ENCODE measurements around the gene ANKRD40. TPM values are rescaled to one million over a fixed set of nuclear protein-coding genes. Genes with fewer than 3 reads are reported as not detected.

Gene ANKRD40
- total and polyA plus RNA-seq, 9 of the 15 experiments (the other 6 are each of a cell fraction or from before 2014, with no cell fraction given), result 9.0 to 28.9 (median 27.7) TPM

DNA sequence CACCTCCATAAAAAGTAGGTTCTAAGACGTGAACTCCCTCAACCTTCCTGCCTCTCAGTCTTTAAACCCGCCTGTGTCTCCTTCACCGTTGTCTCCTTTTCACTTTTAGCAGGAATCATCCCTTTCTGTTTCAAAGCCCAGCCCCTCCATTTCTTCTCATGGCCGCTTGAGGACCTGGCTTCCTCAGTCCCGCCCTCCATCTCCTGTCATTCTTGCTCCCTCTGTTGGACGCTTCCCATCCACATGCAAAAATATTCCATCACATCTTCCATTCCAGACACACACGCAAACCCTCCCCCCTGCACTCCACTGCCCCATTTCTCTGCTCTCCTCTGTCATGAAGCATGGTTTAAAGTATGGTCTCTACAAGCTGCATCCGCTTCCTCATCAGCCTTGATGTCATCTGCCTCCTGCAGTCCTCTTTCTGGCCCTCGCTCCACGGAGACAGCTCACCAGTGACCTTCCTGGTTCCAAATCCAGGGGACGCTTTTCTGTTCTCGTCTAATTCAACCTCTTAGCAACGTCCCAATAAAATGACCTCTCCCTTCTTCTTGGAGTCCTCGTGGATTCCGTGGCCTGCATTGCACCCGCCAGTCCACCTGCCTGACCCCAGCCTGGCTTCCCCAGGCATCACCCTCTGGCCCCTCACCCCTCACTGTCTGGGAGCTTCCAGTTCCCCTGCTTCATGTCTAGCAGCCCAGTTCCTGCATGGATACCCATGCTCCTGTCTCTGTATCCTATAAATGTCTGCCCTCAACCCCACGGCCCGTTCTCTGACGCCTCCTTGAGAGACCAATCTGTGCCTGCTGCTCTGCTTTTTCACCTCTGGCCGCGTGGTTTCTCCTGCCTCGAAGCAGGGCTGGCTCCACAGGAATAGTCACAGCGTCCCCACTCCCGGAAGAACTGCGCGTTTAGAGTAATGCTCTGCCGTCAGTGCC is 26.2 kb downstream of the ANKRD40 start (continued):
- TF ChIP-seq CCNT2 (IDR thresholded peaks at IDR 0.05; ENCODE audit: borderline replicate concordance, extremely low read depth, insufficient read length, low read depth, low read length), result no peak
- TF ChIP-seq, protein P1, sequence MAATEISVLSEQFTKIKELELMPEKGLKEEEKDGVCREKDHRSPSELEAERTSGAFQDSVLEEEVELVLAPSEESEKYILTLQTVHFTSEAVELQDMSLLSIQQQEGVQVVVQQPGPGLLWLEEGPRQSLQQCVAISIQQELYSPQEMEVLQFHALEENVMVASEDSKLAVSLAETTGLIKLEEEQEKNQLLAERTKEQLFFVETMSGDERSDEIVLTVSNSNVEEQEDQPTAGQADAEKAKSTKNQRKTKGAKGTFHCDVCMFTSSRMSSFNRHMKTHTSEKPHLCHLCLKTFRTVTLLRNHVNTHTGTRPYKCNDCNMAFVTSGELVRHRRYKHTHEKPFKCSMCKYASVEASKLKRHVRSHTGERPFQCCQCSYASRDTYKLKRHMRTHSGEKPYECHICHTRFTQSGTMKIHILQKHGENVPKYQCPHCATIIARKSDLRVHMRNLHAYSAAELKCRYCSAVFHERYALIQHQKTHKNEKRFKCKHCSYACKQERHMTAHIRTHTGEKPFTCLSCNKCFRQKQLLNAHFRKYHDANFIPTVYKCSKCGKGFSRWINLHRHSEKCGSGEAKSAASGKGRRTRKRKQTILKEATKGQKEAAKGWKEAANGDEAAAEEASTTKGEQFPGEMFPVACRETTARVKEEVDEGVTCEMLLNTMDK (IDR thresholded peaks at IDR 0.05; ENCODE audit: borderline replicate concordance, insufficient read depth, low read depth, low read length, poor library complexity, severe bottlenecking), result peak; percentile 25
- TF ChIP-seq ZEB2 (IDR thresholded peaks at IDR 0.05), result peak; percentile 43; the same call in 1 of the 2 replicates
- TF ChIP-seq BCL6 (CRISPR knock-in tag; IDR thresholded peaks at IDR 0.05), result no peak
- TF ChIP-seq, protein P2, sequence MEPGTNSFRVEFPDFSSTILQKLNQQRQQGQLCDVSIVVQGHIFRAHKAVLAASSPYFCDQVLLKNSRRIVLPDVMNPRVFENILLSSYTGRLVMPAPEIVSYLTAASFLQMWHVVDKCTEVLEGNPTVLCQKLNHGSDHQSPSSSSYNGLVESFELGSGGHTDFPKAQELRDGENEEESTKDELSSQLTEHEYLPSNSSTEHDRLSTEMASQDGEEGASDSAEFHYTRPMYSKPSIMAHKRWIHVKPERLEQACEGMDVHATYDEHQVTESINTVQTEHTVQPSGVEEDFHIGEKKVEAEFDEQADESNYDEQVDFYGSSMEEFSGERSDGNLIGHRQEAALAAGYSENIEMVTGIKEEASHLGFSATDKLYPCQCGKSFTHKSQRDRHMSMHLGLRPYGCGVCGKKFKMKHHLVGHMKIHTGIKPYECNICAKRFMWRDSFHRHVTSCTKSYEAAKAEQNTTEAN (CRISPR knock-in tag; IDR thresholded peaks at IDR 0.05), result no peak
- TF ChIP-seq FOXM1 (IDR thresholded peaks at IDR 0.05; ENCODE audit: low read depth), result no peak
- TF ChIP-seq FOXM1 (CRISPR knock-in tag; IDR thresholded peaks at IDR 0.05; ENCODE audit: low read depth), result no peak
- TF ChIP-seq NFIC (IDR thresholded peaks at IDR 0.05), result 0 out of 2 replicates have a peak, but pooled peaks have one; percentile 7
- no peak for TF ChIP-seq SAP30 (IDR thresholded peaks at IDR 0.05; ENCODE audit: borderline replicate concordance, insufficient read depth, low read depth, low read length, poor library complexity, severe bottlenecking)
- no peak for TF ChIP-seq HOXB6 (CRISPR knock-in tag; IDR thresholded peaks at IDR 0.05; ENCODE audit: borderline replicate concordance)
- peak; percentile 32; the same call in 1 of the 2 replicates for TF ChIP-seq LCOR (CRISPR knock-in tag; IDR thresholded peaks at IDR 0.05)
- TF ChIP-seq SPI1 (IDR thresholded peaks at IDR 0.05; ENCODE audit: borderline replicate concordance, low read depth, low read length), result peak; percentile 20; the same call in 1 of the 2 replicates
